GM13976 (cell line): ENCODE data around the gene CACNA2D3.

Source experiments
- DNase-seq: peaks from one replicate; pipeline ENCODE4 v3.0.0; 2012; ENCODE audit warnings: low spot score
- in situ Hi-C: fragments of 300-500 bp; cut with MboI; formaldehyde crosslinking; loops from one replicate; pipeline ENCODE4 v1.12.0; 2022; ENCODE audit warnings: low sequenced_read_pairs, mixed read lengths, inconsistent platforms; ENCODE audit not compliant: unreplicated experiment
- TF ChIP-seq, protein P1 (sequence below): IDR thresholded peaks from 2 replicates; pipeline ENCODE4 v1.5.1; 2012; ENCODE audit warnings: borderline replicate concordance, mild to moderate bottlenecking; ENCODE audit not compliant: insufficient read depth; ENCODE audit errors: extremely low read depth, missing control alignments, control extremely low read depth

The CACNA2D3 gene

GRCh38 chr3:54600441-54601204 is 478.3 kb downstream of the CACNA2D3 start:
- TF ChIP-seq, protein P1, sequence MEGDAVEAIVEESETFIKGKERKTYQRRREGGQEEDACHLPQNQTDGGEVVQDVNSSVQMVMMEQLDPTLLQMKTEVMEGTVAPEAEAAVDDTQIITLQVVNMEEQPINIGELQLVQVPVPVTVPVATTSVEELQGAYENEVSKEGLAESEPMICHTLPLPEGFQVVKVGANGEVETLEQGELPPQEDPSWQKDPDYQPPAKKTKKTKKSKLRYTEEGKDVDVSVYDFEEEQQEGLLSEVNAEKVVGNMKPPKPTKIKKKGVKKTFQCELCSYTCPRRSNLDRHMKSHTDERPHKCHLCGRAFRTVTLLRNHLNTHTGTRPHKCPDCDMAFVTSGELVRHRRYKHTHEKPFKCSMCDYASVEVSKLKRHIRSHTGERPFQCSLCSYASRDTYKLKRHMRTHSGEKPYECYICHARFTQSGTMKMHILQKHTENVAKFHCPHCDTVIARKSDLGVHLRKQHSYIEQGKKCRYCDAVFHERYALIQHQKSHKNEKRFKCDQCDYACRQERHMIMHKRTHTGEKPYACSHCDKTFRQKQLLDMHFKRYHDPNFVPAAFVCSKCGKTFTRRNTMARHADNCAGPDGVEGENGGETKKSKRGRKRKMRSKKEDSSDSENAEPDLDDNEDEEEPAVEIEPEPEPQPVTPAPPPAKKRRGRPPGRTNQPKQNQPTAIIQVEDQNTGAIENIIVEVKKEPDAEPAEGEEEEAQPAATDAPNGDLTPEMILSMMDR, result no peak
- in situ Hi-C loops, result no loop called here
- DNase-seq, result no peak

DNA sequence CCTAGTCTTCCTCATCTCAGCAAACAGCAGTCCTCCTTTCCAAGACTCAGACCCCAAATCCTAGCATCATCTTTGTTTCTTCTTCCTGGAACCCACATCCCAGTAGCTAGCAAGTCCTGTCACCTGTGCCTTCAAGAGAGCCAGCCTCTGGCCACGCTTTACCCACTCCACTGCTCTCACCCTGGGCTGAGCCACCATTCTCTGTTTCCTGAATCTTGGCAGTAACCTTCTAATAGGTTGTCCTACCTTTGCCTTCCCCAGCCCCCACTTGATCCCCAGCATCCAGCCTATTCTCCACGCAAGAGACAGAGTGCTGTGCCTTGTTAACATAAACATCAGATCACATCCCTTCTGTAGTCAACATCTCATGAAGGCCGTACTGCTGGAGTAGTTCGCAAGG is 482.1 kb downstream of the CACNA2D3 start:
- in situ Hi-C loops, result no loop called here
- DNase-seq, result no peak
- TF ChIP-seq, protein P1, result no peak

DNA sequence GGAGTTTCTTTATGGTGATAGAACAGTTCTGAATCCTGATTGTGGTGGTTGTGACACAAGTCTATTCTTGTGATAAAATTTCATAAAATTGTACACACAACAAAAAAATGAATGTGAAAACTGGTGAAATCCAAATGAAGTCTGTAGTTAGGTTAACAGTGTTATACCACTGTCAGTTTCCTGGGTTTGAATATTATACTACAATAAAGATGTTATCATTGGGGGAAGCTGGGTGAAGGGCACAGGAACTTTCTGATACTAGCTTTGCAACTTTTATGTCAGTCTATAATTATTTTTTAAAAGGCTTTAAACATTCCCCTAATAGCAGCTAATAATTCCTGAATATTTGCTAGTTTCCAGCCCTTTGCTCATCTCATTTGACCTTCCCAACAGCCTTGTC is 485.7 kb downstream of the CACNA2D3 start:
- in situ Hi-C loops, result no loop called here
- TF ChIP-seq, protein P1, result no peak
- no peak for DNase-seq

DNA sequence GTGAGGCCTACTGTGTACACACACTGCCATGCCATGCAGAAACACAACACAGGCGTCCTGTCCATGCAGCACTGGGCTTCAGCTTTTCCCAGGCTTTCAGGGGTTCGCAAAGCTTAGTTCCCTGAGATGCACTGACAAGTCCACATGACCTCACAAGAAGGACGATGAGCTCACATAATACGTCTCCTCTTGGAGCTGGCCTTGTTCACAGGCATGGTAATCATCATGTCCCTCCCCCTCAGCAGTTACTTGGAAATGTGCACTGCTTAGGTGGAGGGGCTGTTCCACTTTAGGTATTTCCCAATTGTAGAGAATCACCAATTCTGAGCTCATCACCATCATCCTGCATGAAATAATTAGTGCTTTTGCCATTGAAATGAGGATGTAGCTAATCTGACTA is 496.7 kb downstream of the CACNA2D3 start:
- in situ Hi-C loops, result no loop called here
- no peak for DNase-seq
- TF ChIP-seq, protein P1, result no peak

DNA sequence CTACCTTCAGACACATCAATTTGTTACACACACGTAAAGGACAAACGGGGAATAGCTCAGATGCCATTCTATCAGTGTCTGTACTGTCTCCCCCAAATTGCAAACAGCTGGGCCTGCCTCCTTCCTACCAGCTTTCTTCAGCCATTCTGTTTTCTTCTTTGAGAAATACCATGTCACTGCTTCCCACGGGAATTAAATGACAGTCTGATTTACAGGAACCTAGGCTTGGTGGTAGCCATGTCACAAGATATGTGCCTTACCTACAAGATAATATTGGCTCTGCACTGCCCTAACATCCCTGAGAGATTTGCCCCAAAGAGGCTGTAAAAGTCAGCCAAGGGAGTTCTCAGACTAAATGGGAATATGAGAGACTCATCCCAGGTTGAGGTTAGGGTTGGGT is 497.2 kb downstream of the CACNA2D3 start:
- in situ Hi-C loops, result no loop called here
- no peak for DNase-seq
- TF ChIP-seq, protein P1, result no peak

DNA sequence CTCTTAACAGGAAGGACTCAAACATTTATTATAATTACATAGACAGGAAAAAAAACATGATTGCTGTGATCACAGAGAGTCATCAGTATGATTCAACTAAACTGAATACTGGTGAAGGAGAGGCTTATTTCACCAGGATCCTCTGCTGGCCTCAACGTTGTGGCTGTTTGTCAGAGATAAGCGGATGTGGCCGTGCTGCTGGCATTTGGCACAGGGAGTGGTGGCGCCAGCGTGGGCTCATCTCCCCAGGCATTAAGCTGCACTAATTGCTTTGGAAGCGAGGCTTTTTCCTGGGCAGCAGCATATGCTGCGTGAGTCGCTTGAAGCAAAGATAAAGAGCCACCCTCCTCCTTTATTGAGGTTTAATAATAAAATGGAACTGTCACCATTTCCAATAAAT is 498.8 kb downstream of the CACNA2D3 start:
- TF ChIP-seq, protein P1, result no peak
- in situ Hi-C loops, result no loop called here
- no peak for DNase-seq
